Upper lobe of left lung (tissue), 6 donors: ENCODE data around the gene SRC. TPM values are rescaled to one million over a fixed set of nuclear protein-coding genes. Genes with fewer than 3 reads are reported as not detected.

Experiments used
- ATAC-seq, 2 donors: fragments of 200-7000 bp; cut with Tn5 transposase; one replicate each; pipeline ENCODE4 v1.9.1; 2022; ENCODE audit warnings: mild to moderate bottlenecking in 2 of 2, moderate library complexity in 2 of 2; ENCODE audit not compliant: low FRiP score in 2 of 2
- DNase-seq, 2 donors: peaks; one replicate each; pipeline ENCODE4 v3.0.0-alpha.2; 2019 to 2020
- H3K27ac ChIP-seq, 4 donors: fragments of 200-600 bp; sonication (generic); one replicate each; pipeline ENCODE4 v1.5.1; 2016 to 2019
- H3K27me3 ChIP-seq, 4 donors: fragments of 200-600 bp; sonication (generic); one replicate each; pipeline ENCODE4 v1.5.1; 2017 to 2019
- H3K36me3 ChIP-seq, 4 donors: fragments of 200-600 bp; sonication (generic); one replicate each; pipeline ENCODE4 v1.5.1; 2016 to 2019
- H3K4me1 ChIP-seq, 4 donors: fragments of 200-600 bp; sonication (generic); one replicate each; pipeline ENCODE4 v1.5.1; 2018 to 2019
- H3K4me3 ChIP-seq, 4 donors: fragments of 200-600 bp; sonication (generic); one replicate each; pipeline ENCODE4 v1.5.1; 2017 to 2019; ENCODE audit warnings: mild to moderate bottlenecking in 2 of 4, moderate library complexity in 1 of 4
- H3K9me3 ChIP-seq, 4 donors: fragments of 200-600 bp; sonication (generic); one replicate each; pipeline ENCODE4 v1.5.1; 2018 to 2019
- CTCF ChIP-seq, 6 experiments: fragments of 450-650 bp in 4 of 6; fragments of 200-600 bp in 2 of 6; sonication (generic) in 2 of 6; IDR thresholded peaks; one replicate each; pipeline ENCODE4 v1.5.1; 2016 to 2019; ENCODE audit warnings: antibody characterized with exemption in 6 of 6
- EP300 ChIP-seq, 4 donors: sonication (generic); formaldehyde crosslinking; IDR thresholded peaks; one replicate each; pipeline ENCODE4 v1.5.1; 2017; ENCODE audit warnings: antibody characterized with exemption in 4 of 4, control low read depth in 2 of 4
- POLR2A ChIP-seq, 4 donors: fragments of 450-650 bp; IDR thresholded peaks; one replicate each; pipeline ENCODE4 v1.5.1; 2016 to 2017; ENCODE audit warnings: antibody characterized with exemption in 4 of 4, mild to moderate bottlenecking in 2 of 4
- POLR2AphosphoS5 ChIP-seq, 2 donors: sonication (generic); formaldehyde crosslinking; IDR thresholded peaks; one replicate each; pipeline ENCODE4 v1.5.1; 2017; ENCODE audit warnings: antibody characterized with exemption in 2 of 2
- WGBS, 2 donors: methylation state at CpG; one replicate each; pipeline ENCODE4 v1.1.5; 2017 to 2018; 5-methylcytosine and 5-hydroxymethylcytosine counted together
- total RNA-seq, 6 donors: library from RNA; depleted of rRNA in 4 of 6; stranded (reverse); fragments of >200 nt in 4 of 6; gene quantifications; one replicate each; pipeline versions ENCODE4 v1.1.0 to v1.2.1, GENCODE V29; 2016 to 2021
- donor health status: DM: no; HTN: no; CAD: no; lungs with moderate emphysema.
- donor health status: DM: no; HTN: yes; CAD: no; lungs with severe emphysema.

Gene SRC
- total RNA-seq, 6 donors from 2014 or later = 31.1 to 115 (median 66.8) TPM

GRCh38 chr20:37413023-37413334, 67.0 kb downstream of the SRC start:
- ATAC-seq = no peak
- DNase-seq = peak in 1 of 2 donors; percentile 79
- H3K36me3 ChIP-seq = no peaks in the 10 kb centered on the region
- WGBS, 2 donors = 71 to 80% methylated on average over 7 of the region's 7 CpGs
- no peak for TF ChIP-seq CTCF (IDR thresholded peaks at IDR 0.05)
- peaks cover 0 to 8% (median 0%) of the 10 kb centered on the region in 4 donors for H3K27me3 ChIP-seq
- H3K4me1 ChIP-seq = peaks cover 6 to 11% (median 8%) of the 10 kb centered on the region in 4 donors
- H3K27ac ChIP-seq = no peak overlapping the region
- H3K9me3 ChIP-seq = no peaks in the 10 kb centered on the region
- no peak overlapping the region for H3K4me3 ChIP-seq

- H3K4me1 ChIP-seq = peaks cover 6 to 11% (median 8%) of the 10 kb centered on the region in 4 donors
- no peak overlapping the region for H3K27ac ChIP-seq
- WGBS, 2 donors = 54 to 60% methylated on average over 9 of the region's 9 CpGs
- H3K27me3 ChIP-seq = peaks cover 0 to 8% (median 0%) of the 10 kb centered on the region in 4 donors
- H3K9me3 ChIP-seq = no peaks in the 10 kb centered on the region
- H3K4me3 ChIP-seq = no peak overlapping the region
- no peaks in the 10 kb centered on the region for H3K36me3 ChIP-seq
- DNase-seq = no peak
- no peak for TF ChIP-seq EP300 (IDR thresholded peaks at IDR 0.05)
- no peak for TF ChIP-seq POLR2A (IDR thresholded peaks at IDR 0.05)
- TF ChIP-seq POLR2AphosphoS5 (IDR thresholded peaks at IDR 0.05) = no peak
- TF ChIP-seq CTCF (IDR thresholded peaks at IDR 0.05) = no peak
- no peak for ATAC-seq
Measured at GRCh38 chr20:37413379-37413778, 67.4 kb downstream of the SRC start.

GRCh38 chr20:37414224-37415035, 68.5 kb downstream of the SRC start:
- no peak for TF ChIP-seq EP300 (IDR thresholded peaks at IDR 0.05)
- no peak for TF ChIP-seq CTCF (IDR thresholded peaks at IDR 0.05)
- no peak for TF ChIP-seq POLR2A (IDR thresholded peaks at IDR 0.05)
- no peak for TF ChIP-seq POLR2AphosphoS5 (IDR thresholded peaks at IDR 0.05)
- Histone ChIP-seq H3K27ac (no peak overlapping the region), H3K4me1 (peaks cover 6 to 11% (median 8%) of the 10 kb centered on the region in 4 donors), H3K4me3 (no peak overlapping the region), H3K9me3 (no peaks in the 10 kb centered on the region), H3K36me3 (no peaks in the 10 kb centered on the region), H3K27me3 (peaks cover 0 to 6% (median 0%) of the 10 kb centered on the region in 4 donors)
- DNase-seq (no peak), ATAC-seq (no peak)
- WGBS, 2 donors = 44 to 51% methylated on average over 29 of the region's 29 CpGs

GRCh38 chr20:37415118-37416085, 69.5 kb downstream of the SRC start:
- DNase-seq (no peak), ATAC-seq (no peak)
- WGBS, 2 donors = 90 to 91% methylated on average over 22 to 30 of the region's 30 CpGs
- TF ChIP-seq EP300 (IDR thresholded peaks at IDR 0.05) (no peak), CTCF (IDR thresholded peaks at IDR 0.05) (no peak), POLR2AphosphoS5 (IDR thresholded peaks at IDR 0.05) (no peak), POLR2A (IDR thresholded peaks at IDR 0.05) (no peak)
- Histone ChIP-seq H3K4me1 (peaks cover 6 to 11% (median 8%) of the 10 kb centered on the region in 4 donors), H3K27me3 (peaks cover 0 to 4% (median 0%) of the 10 kb centered on the region in 4 donors), H3K4me3 (no peak overlapping the region), H3K36me3 (no peaks in the 10 kb centered on the region), H3K9me3 (no peaks in the 10 kb centered on the region), H3K27ac (no peak overlapping the region)
